Nephron progenitor cell (in vitro differentiated cells): ENCODE measurements around the gene SECTM1.

Source experiments
- DNase-seq: peaks from one replicate; pipeline ENCODE4 v3.0.0; 2021
- H3K27ac Mint-ChIP-seq: 2 replicates; pipeline ENCODE4 v1.8.0; 2021; ENCODE audit warnings: mild to moderate bottlenecking, moderate library complexity, mixed read lengths
- H3K27me3 Mint-ChIP-seq: 2 replicates; pipeline ENCODE4 v1.8.0; 2021; ENCODE audit warnings: mild to moderate bottlenecking, low read depth, mixed read lengths; ENCODE audit not compliant: poor library complexity
- H3K36me3 Mint-ChIP-seq: 2 replicates; pipeline ENCODE4 v1.8.0; 2021; ENCODE audit warnings: low read depth, mixed read lengths
- H3K4me1 Mint-ChIP-seq: 2 replicates; pipeline ENCODE4 v1.8.0; 2021; ENCODE audit warnings: mixed read lengths
- H3K4me3 Mint-ChIP-seq: 2 replicates; pipeline ENCODE4 v1.8.0; 2021; ENCODE audit warnings: mild to moderate bottlenecking, moderate library complexity, mixed read lengths
- H3K9me3 Mint-ChIP-seq: 2 replicates; pipeline ENCODE4 v1.8.0; 2021; ENCODE audit warnings: mild to moderate bottlenecking, moderate library complexity, mixed read lengths
- TF ChIP-seq, protein P1 (sequence below): fragments of 200-600 bp; sonication (generic); IDR thresholded peaks from 2 replicates; pipeline ENCODE4 v1.5.0; 2021; ENCODE audit warnings: antibody characterized with exemption

SECTM1 gene

DNA sequence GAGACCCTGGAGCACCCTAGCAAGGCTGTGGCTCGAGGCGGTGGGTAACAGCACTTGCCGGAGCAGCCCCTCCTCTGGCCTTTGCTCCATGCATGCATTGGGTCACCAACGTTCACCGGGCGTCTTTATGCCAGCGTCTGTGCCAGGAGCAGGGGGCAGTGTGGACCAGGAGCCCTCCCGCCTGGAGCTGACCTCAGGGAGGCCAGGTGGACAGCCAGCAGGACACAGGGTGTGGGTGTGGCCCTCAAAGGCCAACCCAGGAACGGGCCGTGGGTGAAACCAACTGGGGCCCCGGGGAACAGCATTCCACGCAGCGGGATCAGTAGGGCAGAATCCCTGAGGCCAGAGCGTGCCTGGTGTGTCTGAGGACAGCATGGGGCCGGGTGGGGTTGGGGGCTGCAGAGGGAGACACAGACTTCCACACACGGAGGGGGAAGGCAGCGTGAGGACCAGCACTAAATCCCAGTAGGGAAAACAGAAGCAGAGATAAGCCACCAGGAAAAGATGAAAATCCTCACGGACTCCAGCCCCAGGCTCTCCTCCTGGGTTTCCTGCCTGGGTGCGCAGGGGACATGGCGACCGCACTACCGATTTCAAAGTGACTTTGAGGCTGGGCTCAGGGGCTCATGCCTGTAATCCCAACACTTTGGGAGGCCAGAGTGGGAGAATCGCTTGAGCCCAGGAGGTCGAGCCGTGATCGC, 13.3 kb downstream of the SECTM1 start:
- H3K9me3 Mint-ChIP-seq, result no peaks in the 10 kb centered on the region
- H3K27me3 Mint-ChIP-seq, result peaks cover 10% of the 10 kb centered on the region
- no peaks in the 10 kb centered on the region for H3K36me3 Mint-ChIP-seq
- no peak for DNase-seq
- TF ChIP-seq, protein P1, sequence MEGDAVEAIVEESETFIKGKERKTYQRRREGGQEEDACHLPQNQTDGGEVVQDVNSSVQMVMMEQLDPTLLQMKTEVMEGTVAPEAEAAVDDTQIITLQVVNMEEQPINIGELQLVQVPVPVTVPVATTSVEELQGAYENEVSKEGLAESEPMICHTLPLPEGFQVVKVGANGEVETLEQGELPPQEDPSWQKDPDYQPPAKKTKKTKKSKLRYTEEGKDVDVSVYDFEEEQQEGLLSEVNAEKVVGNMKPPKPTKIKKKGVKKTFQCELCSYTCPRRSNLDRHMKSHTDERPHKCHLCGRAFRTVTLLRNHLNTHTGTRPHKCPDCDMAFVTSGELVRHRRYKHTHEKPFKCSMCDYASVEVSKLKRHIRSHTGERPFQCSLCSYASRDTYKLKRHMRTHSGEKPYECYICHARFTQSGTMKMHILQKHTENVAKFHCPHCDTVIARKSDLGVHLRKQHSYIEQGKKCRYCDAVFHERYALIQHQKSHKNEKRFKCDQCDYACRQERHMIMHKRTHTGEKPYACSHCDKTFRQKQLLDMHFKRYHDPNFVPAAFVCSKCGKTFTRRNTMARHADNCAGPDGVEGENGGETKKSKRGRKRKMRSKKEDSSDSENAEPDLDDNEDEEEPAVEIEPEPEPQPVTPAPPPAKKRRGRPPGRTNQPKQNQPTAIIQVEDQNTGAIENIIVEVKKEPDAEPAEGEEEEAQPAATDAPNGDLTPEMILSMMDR, result no peak
- H3K4me1 Mint-ChIP-seq, result peaks cover 30% of the 10 kb centered on the region
- H3K27ac Mint-ChIP-seq, result no peak overlapping the region
- H3K4me3 Mint-ChIP-seq, result no peak overlapping the region

GRCh38 chr17:82319619-82320062, 13.9 kb downstream of the SECTM1 start:
- H3K4me1 Mint-ChIP-seq, result peaks cover 26% of the 10 kb centered on the region
- no peak overlapping the region for H3K4me3 Mint-ChIP-seq
- H3K36me3 Mint-ChIP-seq, result no peaks in the 10 kb centered on the region
- DNase-seq, result no peak
- TF ChIP-seq, protein P1, result no peak
- no peak overlapping the region for H3K27ac Mint-ChIP-seq
- peaks cover 5% of the 10 kb centered on the region for H3K27me3 Mint-ChIP-seq
- no peaks in the 10 kb centered on the region for H3K9me3 Mint-ChIP-seq

DNA sequence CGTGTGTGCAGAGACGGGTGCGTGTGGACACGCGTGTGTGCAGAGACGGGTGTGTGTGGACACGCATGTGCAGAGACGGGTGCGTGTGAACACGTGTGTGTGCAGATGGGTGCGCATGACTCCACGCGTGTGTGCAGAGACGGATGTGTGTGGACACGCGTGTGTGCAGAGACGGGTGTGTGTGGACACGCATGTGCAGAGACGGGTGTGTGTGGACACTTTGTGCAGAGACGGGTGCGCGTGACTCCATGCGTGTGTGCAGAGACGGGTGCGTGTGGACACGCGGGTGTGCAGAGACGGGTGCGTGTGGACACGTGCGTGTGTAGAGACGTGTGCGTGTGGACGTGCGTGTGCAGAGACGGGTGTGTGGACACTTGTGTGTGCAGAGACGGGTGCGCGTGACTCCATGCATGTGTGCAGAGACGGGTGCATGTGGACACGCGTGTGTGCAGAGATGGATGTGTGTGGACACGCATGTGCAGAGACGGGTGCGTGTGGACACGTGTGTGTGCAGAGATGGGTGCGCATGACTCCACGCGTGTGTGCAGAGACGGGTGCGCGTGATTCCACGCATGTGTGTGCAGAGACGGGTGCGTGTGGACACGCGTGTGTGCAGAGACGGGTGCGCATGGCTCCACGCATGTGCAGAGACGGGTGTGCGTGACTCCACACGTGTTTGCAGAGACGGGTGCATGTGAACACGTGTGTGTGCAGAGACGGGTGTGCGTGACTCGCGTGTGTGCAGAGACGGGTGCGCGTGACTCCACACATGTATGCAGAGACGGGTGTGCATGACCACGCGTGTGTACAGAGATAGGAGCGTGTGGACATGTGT, 14.6 kb downstream of the SECTM1 start:
- Mint-ChIP-seq H3K27me3 (peaks cover 5% of the 10 kb centered on the region), H3K4me1 (peaks cover 29% of the 10 kb centered on the region), H3K4me3 (no peak overlapping the region), H3K27ac (no peak overlapping the region), H3K36me3 (no peaks in the 10 kb centered on the region), H3K9me3 (no peaks in the 10 kb centered on the region)
- DNase-seq, result no peak
- TF ChIP-seq, protein P1, result no peak

DNA sequence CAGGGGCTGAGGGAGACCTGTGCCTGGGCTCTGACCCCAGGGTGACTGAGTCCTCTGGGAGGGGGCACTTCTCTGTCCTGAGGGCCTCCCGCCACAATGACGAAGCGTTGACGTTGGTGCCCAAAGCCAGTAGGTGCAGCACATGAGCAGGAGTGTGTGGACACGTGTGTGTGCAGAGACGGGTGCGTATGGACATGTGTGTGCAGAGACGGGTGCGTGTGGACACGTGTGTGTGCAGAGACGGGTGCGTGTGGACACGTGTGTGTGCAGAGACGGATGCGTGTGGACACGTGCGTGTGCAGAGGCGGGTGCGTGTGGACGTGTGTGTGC, 15.4 kb downstream of the SECTM1 start:
- Mint-ChIP-seq H3K4me1 (peaks cover 38% of the 10 kb centered on the region), H3K27ac (no peak overlapping the region)

DNA sequence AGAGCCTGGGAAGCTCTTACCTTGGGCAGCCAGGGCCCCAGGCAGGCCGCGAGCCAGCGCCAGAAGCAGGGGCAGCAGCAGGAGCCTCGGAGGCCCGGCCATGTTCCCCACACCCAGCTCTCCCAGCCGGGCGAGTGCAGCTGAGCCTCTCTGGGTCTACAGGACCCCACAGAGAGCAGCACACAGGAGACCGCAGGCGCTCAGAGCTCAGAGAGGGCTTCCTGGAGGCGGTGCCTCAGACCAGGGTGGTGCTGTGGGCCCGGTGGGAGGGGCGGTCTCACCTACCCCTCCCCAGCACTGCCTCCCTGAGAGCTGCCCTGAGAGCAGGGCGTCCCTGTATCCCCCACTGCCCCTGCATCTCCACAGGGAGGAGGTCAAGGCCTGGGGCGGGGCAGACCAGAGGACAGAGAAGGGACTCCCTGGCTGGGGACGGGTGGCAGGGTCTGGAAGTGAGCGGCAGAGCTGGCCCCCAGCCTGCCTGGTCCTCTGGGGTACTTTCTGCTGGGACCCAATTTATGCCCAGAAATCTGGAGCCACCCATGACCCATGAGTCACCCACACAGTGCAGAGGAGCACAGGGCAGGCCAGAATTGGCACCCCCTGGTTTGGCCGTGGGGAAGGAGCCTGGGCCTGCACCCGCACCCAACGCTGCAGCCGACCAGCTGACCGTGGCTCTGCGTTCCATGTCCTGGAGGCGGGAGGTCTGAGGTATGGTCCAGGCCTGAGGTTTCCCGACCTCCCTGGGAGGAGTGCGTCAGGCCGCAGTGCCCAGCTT, 16.0 kb downstream of the SECTM1 start, which contains the start of gene CD7:
Gene CD7 (minus strand): TSS at position 215 of the 775 bp plus-strand sequence. CDS start 113 bp downstream, at position 102.
- TF ChIP-seq, protein P1, result no peak
- Mint-ChIP-seq H3K27ac (no peak within 1 kb of the TSS), H3K27me3 (peaks cover 5% of the 10 kb centered on the region), H3K36me3 (no peaks in the 10 kb centered on the region), H3K9me3 (no peaks in the 10 kb centered on the region), H3K4me3 (no peak within 1 kb of the TSS), H3K4me1 (peaks cover 38% of the 10 kb centered on the region)
- DNase-seq, result no peak

More for the DNA sequence above, 15.4 kb downstream of the SECTM1 start:
- Mint-ChIP-seq H3K36me3 (no peaks in the 10 kb centered on the region), H3K27me3 (peaks cover 5% of the 10 kb centered on the region), H3K9me3 (no peaks in the 10 kb centered on the region), H3K4me3 (no peak overlapping the region)
- DNase-seq, result no peak
- TF ChIP-seq, protein P1, result no peak
